8988T (cell line): ENCODE measurements around the gene DHRSX.
"Not testable (repeated sequence)": the region's sequence is repeated elsewhere in the genome, so short reads cannot be mapped to it uniquely, and the experiment has no call there.

Experiments
- DNase-seq: peaks from one replicate; pipeline ENCODE4 v3.0.0; 2011

DHRSX gene

GRCh38 chrX:2311501-2311900, 189.3 kb downstream of the DHRSX start:
- no peak for DNase-seq

GRCh38 chrX:2301901-2302300, 198.9 kb downstream of the DHRSX start:
- no peak for DNase-seq

- DNase-seq = no peak
Measured at GRCh38 chrX:2299871-2300270, 200.9 kb downstream of the DHRSX start.

- DNase-seq = no peak
Measured at GRCh38 chrX:2286731-2287130, 214.0 kb downstream of the DHRSX start.

- DNase-seq = no peak
Measured at GRCh38 chrX:2284601-2285000, 216.2 kb downstream of the DHRSX start.

- no peak for DNase-seq
Measured at GRCh38 chrX:2284133-2284532, 216.6 kb downstream of the DHRSX start.

GRCh38 chrX:2283111-2283859, 217.5 kb downstream of the DHRSX start:
- no peak for DNase-seq

- no peak for DNase-seq
Measured at GRCh38 chrX:2282490-2283090, 218.2 kb downstream of the DHRSX start.

GRCh38 chrX:2272337-2272736, 228.4 kb downstream of the DHRSX start:
- no peak for DNase-seq

- DNase-seq = not testable (repeated sequence)
Measured at GRCh38 chrX:2271595-2271994, 229.2 kb downstream of the DHRSX start.

- not testable (repeated sequence) for DNase-seq
Measured at GRCh38 chrX:2270783-2271182, 230.0 kb downstream of the DHRSX start.

- DNase-seq = no peak
Measured at GRCh38 chrX:2267890-2268289, 232.9 kb downstream of the DHRSX start.

GRCh38 chrX:2266445-2267349, 234.1 kb downstream of the DHRSX start:
- DNase-seq = no peak

- not testable (repeated sequence) for DNase-seq
Measured at GRCh38 chrX:2265658-2266444, 234.9 kb downstream of the DHRSX start.

- DNase-seq = no peak
Measured at GRCh38 chrX:2264179-2265030, 236.4 kb downstream of the DHRSX start.

GRCh38 chrX:2263203-2263602, 237.6 kb downstream of the DHRSX start:
- DNase-seq = no peak

GRCh38 chrX:2262668-2263055, 238.1 kb downstream of the DHRSX start:
- DNase-seq = no peak

- no peak for DNase-seq
Measured at GRCh38 chrX:2261831-2262667, 238.7 kb downstream of the DHRSX start.

GRCh38 chrX:2252331-2253065, 248.3 kb downstream of the DHRSX start:
- DNase-seq = no peak

- no peak for DNase-seq
Measured at GRCh38 chrX:2251211-2251610, 249.6 kb downstream of the DHRSX start.
